ENCODE measurements around the gene PNLIPRP1.

DNA sequence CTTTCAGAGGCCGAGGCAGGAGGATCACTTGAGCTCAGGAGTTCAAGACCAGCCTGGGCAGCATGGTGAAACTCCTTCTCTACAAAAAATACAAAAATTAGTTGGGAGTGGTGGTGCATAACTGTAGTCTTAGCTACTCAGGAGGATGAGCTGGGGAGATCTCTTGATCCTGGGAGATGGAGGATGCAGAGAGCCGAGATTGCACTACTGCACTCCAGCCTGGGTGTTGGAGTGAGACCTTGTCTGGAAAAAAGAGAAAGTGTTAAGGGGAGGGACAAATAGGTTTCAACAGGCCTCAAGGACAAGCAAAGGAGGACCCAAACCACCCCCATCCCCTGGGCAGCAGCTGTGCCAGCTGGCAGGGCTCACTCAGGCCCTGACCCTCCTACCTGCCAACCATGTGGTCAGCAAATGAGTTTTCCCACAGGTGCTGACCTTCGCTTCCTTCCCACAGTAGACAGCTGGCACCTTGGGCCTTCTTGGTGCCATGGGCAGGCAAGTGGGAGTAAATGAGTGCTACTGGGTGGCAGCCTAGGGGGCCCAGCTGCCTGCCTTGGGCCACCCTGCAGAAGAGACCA, 24.5 kb downstream of the PNLIPRP1 start:
- TF ChIP-seq CTCF (IDR thresholded peaks at IDR 0.05 in 2 of 3, conservative IDR thresholded peaks at IDR 0.05 in 1 of 3; ENCODE audit: control insufficient read depth in 2 of 3, extremely low read depth in 1 of 3, insufficient read depth in 1 of 3, low read depth in 3 of 3, low read length in 3 of 3) (no peak), BCL11A (IDR thresholded peaks at IDR 0.05; ENCODE audit: low read depth, low read length) (no peak), POLR2A (IDR thresholded peaks at IDR 0.05; ENCODE audit: low read depth, low read length) (no peak), POLR2AphosphoS5 (IDR thresholded peaks at IDR 0.05; ENCODE audit: low read length) (no peak), JUND (IDR thresholded peaks at IDR 0.05; ENCODE audit: low read depth, low read length) (no peak), CHD2 (IDR thresholded peaks at IDR 0.05; ENCODE audit: borderline replicate concordance, low read depth, low read length) (no peak), NFIC (IDR thresholded peaks at IDR 0.05; ENCODE audit: low read depth, low read length) (no peak), CREB1 (IDR thresholded peaks at IDR 0.05; ENCODE audit: low read depth) (no peak), KDM1A (IDR thresholded peaks at IDR 0.05; ENCODE audit: borderline replicate concordance) (no peak), EZH2 (IDR thresholded peaks at IDR 0.05; ENCODE audit: borderline replicate concordance, control insufficient read depth, low read depth, low read length) (no peak), E2F4 (IDR thresholded peaks at IDR 0.05; ENCODE audit: low read depth, low read length) (no peak), NR2C2 (IDR thresholded peaks at IDR 0.05; ENCODE audit: borderline replicate concordance, control insufficient read depth, insufficient read length, low read depth) (no peak), SUPT20H (IDR thresholded peaks at IDR 0.05; ENCODE audit: borderline replicate concordance, control insufficient read depth, low read depth, low read length) (no peak), LARP7 (IDR thresholded peaks at IDR 0.05) (no peak)
